Liver (tissue), 3 donors: ENCODE results near the gene LSM14B.

Experiments
- CTCF ChIP-seq: fragments of 150-350 bp; IDR thresholded peaks from 2 replicates; pipeline ENCODE4 v1.5.1; 2017; ENCODE audit warnings: improper control_type of control experiment, low read depth, low read length; ENCODE audit not compliant: missing input control
- RAD21 ChIP-seq, 2 donors: IDR thresholded peaks; 2 replicates each; pipeline ENCODE4 v1.6.1; 2016; ENCODE audit warnings: antibody characterized with exemption in 2 of 2, mild to moderate bottlenecking in 2 of 2
- donor health status: healthy.
- donor health status: healthy.

- no peak for TF ChIP-seq CTCF
- no peak for TF ChIP-seq RAD21 (IDR thresholded peaks at IDR 0.05)
Observed at GRCh38 chr20:62119591-62120364, 2.5 kb upstream of the LSM14B start.
